Measurements from ENCODE around the gene CEP68.

GRCh38 chr2:65107530-65107929 lies 51.3 kb downstream of the CEP68 start:
- TF ChIP-seq POLR2AphosphoS5 (IDR thresholded peaks at IDR 0.05): no peak
- TF ChIP-seq CTCF (IDR thresholded peaks at IDR 0.05): no peak
- TF ChIP-seq EP300 (IDR thresholded peaks at IDR 0.05; ENCODE audit: low read depth): no peak

Data from transverse colon (tissue), 4 donors.